Activated naive CD4-positive, alpha-beta T cell treated with anti-CD3 and anti-CD28 coated beads, Interleukin-2, amount 50 U/mL, for 24 hours (primary cell): ENCODE data around the gene CCR6.
"Not testable (repeated sequence)": the region's sequence is repeated elsewhere in the genome, so short reads cannot be mapped to it uniquely, and the experiment has no call there.

Source experiments
- H3K27ac Mint-ChIP-seq: one replicate; pipeline ENCODE4 v1.8.0; 2021; ENCODE audit warnings: mild to moderate bottlenecking, mixed read lengths
- H3K27me3 Mint-ChIP-seq: one replicate; pipeline ENCODE4 v1.8.0; 2021; ENCODE audit warnings: mixed read lengths
- H3K36me3 Mint-ChIP-seq: one replicate; pipeline ENCODE4 v1.8.0; 2021; ENCODE audit warnings: mixed read lengths
- H3K4me1 Mint-ChIP-seq: one replicate; pipeline ENCODE4 v1.8.0; 2021; ENCODE audit warnings: mixed read lengths
- H3K4me3 Mint-ChIP-seq: one replicate; pipeline ENCODE4 v1.8.0; 2021; ENCODE audit warnings: mild to moderate bottlenecking, mixed read lengths
- H3K9me3 Mint-ChIP-seq: one replicate; pipeline ENCODE4 v1.8.0; 2021; ENCODE audit warnings: mixed read lengths

The CCR6 gene

GRCh38 chr6:167122827-167123657 is at the start of gene CCR6:
TSS of gene CCR6 (plus strand) at chr6:167123096. CDS start at chr6:167136135, 13,039 bp downstream.
- Mint-ChIP-seq H3K27me3 (no peaks in the 10 kb centered on the region), H3K9me3 (no peaks in the 10 kb centered on the region), H3K4me3 (peak within 1 kb of the TSS; percentile 57), H3K27ac (no peak within 1 kb of the TSS), H3K4me1 (peaks cover 53% of the 10 kb centered on the region), H3K36me3 (no peaks in the 10 kb centered on the region)

GRCh38 chr6:167073679-167074274 is 49.1 kb upstream of the CCR6 start:
- H3K27me3 Mint-ChIP-seq, result peaks cover 10% of the 10 kb centered on the region

GRCh38 chr6:167077241-167077932 is 45.5 kb upstream of the CCR6 start:
- H3K36me3 Mint-ChIP-seq, result peaks cover 5% of the 10 kb centered on the region
- H3K27me3 Mint-ChIP-seq, result peaks cover 8% of the 10 kb centered on the region
- peaks cover 16% of the 10 kb centered on the region for H3K9me3 Mint-ChIP-seq
- H3K27ac Mint-ChIP-seq, result no peak overlapping the region
- no peak overlapping the region for H3K4me3 Mint-ChIP-seq
- peaks cover 7% of the 10 kb centered on the region for H3K4me1 Mint-ChIP-seq

More at GRCh38 chr6:167073679-167074274, 49.1 kb upstream of the CCR6 start:
- peaks cover 8% of the 10 kb centered on the region for H3K36me3 Mint-ChIP-seq
- peaks cover 20% of the 10 kb centered on the region for H3K9me3 Mint-ChIP-seq
- H3K4me1 Mint-ChIP-seq, result no peaks in the 10 kb centered on the region
- no peak overlapping the region for H3K4me3 Mint-ChIP-seq
- no peak overlapping the region for H3K27ac Mint-ChIP-seq

- Mint-ChIP-seq H3K9me3 (peaks cover 4% of the 10 kb centered on the region), H3K4me3 (no peak overlapping the region), H3K4me1 (peaks cover 7% of the 10 kb centered on the region)
Measured at GRCh38 chr6:167078745-167079144, 44.2 kb upstream of the CCR6 start.

GRCh38 chr6:167079853-167080297 is 43.0 kb upstream of the CCR6 start:
- Mint-ChIP-seq H3K27me3 (no peaks in the 10 kb centered on the region), H3K27ac (no peak overlapping the region), H3K9me3 (no peaks in the 10 kb centered on the region), H3K4me1 (peaks cover 7% of the 10 kb centered on the region), H3K36me3 (no peaks in the 10 kb centered on the region), H3K4me3 (no peak overlapping the region)

More at GRCh38 chr6:167078745-167079144, 44.2 kb upstream of the CCR6 start:
- H3K36me3 Mint-ChIP-seq, result no peaks in the 10 kb centered on the region
- no peak overlapping the region for H3K27ac Mint-ChIP-seq
- H3K27me3 Mint-ChIP-seq, result peaks cover 5% of the 10 kb centered on the region

GRCh38 chr6:167087857-167088354 is 35.0 kb upstream of the CCR6 start:
- H3K9me3 Mint-ChIP-seq, result peaks cover 5% of the 10 kb centered on the region
- H3K27me3 Mint-ChIP-seq, result no peaks in the 10 kb centered on the region
- peaks cover 6% of the 10 kb centered on the region for H3K36me3 Mint-ChIP-seq
- no peak overlapping the region for H3K4me3 Mint-ChIP-seq
- H3K27ac Mint-ChIP-seq, result no peak overlapping the region
- peaks cover 27% of the 10 kb centered on the region for H3K4me1 Mint-ChIP-seq

GRCh38 chr6:167088741-167089140 is 34.2 kb upstream of the CCR6 start:
- H3K4me3 Mint-ChIP-seq, H3K36me3 Mint-ChIP-seq, H3K27me3 Mint-ChIP-seq, H3K27ac Mint-ChIP-seq, H3K9me3 Mint-ChIP-seq: not testable (repeated sequence)
- H3K4me1 Mint-ChIP-seq, result peaks cover 34% of the 10 kb centered on the region

- Mint-ChIP-seq H3K4me3 (no peak overlapping the region), H3K9me3 (peaks cover 5% of the 10 kb centered on the region), H3K27me3 (no peaks in the 10 kb centered on the region), H3K4me1 (peaks cover 41% of the 10 kb centered on the region), H3K36me3 (peaks cover 6% of the 10 kb centered on the region), H3K27ac (no peak overlapping the region)
Measured at GRCh38 chr6:167089243-167090142, 33.4 kb upstream of the CCR6 start.

- peaks cover 5% of the 10 kb centered on the region for H3K9me3 Mint-ChIP-seq
- H3K27ac Mint-ChIP-seq, result no peak overlapping the region
- no peak overlapping the region for H3K4me3 Mint-ChIP-seq
- H3K4me1 Mint-ChIP-seq, result peaks cover 48% of the 10 kb centered on the region
- H3K27me3 Mint-ChIP-seq, result no peaks in the 10 kb centered on the region
- H3K36me3 Mint-ChIP-seq, result peaks cover 6% of the 10 kb centered on the region
Measured at GRCh38 chr6:167090171-167090570, 32.7 kb upstream of the CCR6 start.

- no peaks in the 10 kb centered on the region for H3K27me3 Mint-ChIP-seq
- peaks cover 52% of the 10 kb centered on the region for H3K4me1 Mint-ChIP-seq
- H3K36me3 Mint-ChIP-seq, result peaks cover 3% of the 10 kb centered on the region
- peaks cover 5% of the 10 kb centered on the region for H3K9me3 Mint-ChIP-seq
- H3K4me3 Mint-ChIP-seq, result peak overlapping the region; percentile 8
- H3K27ac Mint-ChIP-seq, result no peak overlapping the region
Measured at GRCh38 chr6:167091026-167091804, 31.7 kb upstream of the CCR6 start.

- Mint-ChIP-seq H3K4me3 (no peak overlapping the region), H3K4me1 (peaks cover 52% of the 10 kb centered on the region), H3K36me3 (peaks cover 3% of the 10 kb centered on the region), H3K27me3 (no peaks in the 10 kb centered on the region), H3K27ac (no peak overlapping the region), H3K9me3 (peaks cover 5% of the 10 kb centered on the region)
Measured at GRCh38 chr6:167091805-167092107, 31.1 kb upstream of the CCR6 start.

- H3K27ac Mint-ChIP-seq, result peak overlapping the region; percentile 24
- H3K36me3 Mint-ChIP-seq, result no peaks in the 10 kb centered on the region
- H3K9me3 Mint-ChIP-seq, result no peaks in the 10 kb centered on the region
- no peak overlapping the region for H3K4me3 Mint-ChIP-seq
- H3K27me3 Mint-ChIP-seq, result no peaks in the 10 kb centered on the region
- H3K4me1 Mint-ChIP-seq, result peaks cover 52% of the 10 kb centered on the region
Measured at GRCh38 chr6:167092672-167093339, 30.1 kb upstream of the CCR6 start.

GRCh38 chr6:167093406-167093921 is 29.4 kb upstream of the CCR6 start:
- H3K4me3 Mint-ChIP-seq, result no peak overlapping the region
- H3K9me3 Mint-ChIP-seq, result no peaks in the 10 kb centered on the region
- peaks cover 54% of the 10 kb centered on the region for H3K4me1 Mint-ChIP-seq
- no peaks in the 10 kb centered on the region for H3K27me3 Mint-ChIP-seq
- H3K36me3 Mint-ChIP-seq, result no peaks in the 10 kb centered on the region
- peak overlapping the region; percentile 24 for H3K27ac Mint-ChIP-seq
